ENCODE data around the gene CPEB4. TPM values are rescaled to one million over a fixed set of nuclear protein-coding genes. Genes with fewer than 3 reads are reported as not detected.
A peak's percentile ranks its signal among the peaks of the same experiment; 100 is the strongest.

The CPEB4 gene
- total and polyA plus RNA-seq, 8 donors: 3.5 to 115 (median 31.7) TPM

- Histone ChIP-seq H3K27me3 (no peaks in the 10 kb centered on the region), H3K36me3 (peaks cover 0 to 42% (median 24%) of the 10 kb centered on the region in 4 donors), H3K27ac (peak overlapping the region in 2 of 5 donors; percentile 28 to 45), H3K4me1 (peaks cover 19 to 66% (median 32%) of the 10 kb centered on the region in 4 donors), H3K4me3 (no peak overlapping the region), H3K9me3 (no peaks in the 10 kb centered on the region)
- intact Hi-C loops (cut with DNase I; ENCODE audit: low total_unique reads): no loop called here
- TF ChIP-seq EP300 (IDR thresholded peaks at IDR 0.05) (no peak), POLR2A (IDR thresholded peaks at IDR 0.05) (no peak), CTCF (IDR thresholded peaks at IDR 0.05) (no peak), POLR2AphosphoS5 (IDR thresholded peaks at IDR 0.05) (no peak)
- no peak for DNase-seq
- 80 to 88% (median 84%) methylated on average over 7 of the region's 7 CpGs for WGBS, 5 donors
Observed at GRCh38 chr5:173915310-173916014, 27.3 kb downstream of the CPEB4 start.

GRCh38 chr5:173916233-173916632 is 28.1 kb downstream of the CPEB4 start:
- Histone ChIP-seq H3K27ac (peak overlapping the region in 1 of 5 donors; percentile 28), H3K4me1 (peaks cover 27 to 74% (median 38%) of the 10 kb centered on the region in 4 donors), H3K4me3 (no peak overlapping the region), H3K9me3 (no peaks in the 10 kb centered on the region), H3K27me3 (no peaks in the 10 kb centered on the region), H3K36me3 (peaks cover 0 to 34% (median 16%) of the 10 kb centered on the region in 4 donors)
- 72 to 86% (median 79%) methylated on average over 3 of the region's 3 CpGs for WGBS, 5 donors
- intact Hi-C loops (cut with DNase I; ENCODE audit: low total_unique reads): no loop called here
- TF ChIP-seq POLR2A (IDR thresholded peaks at IDR 0.05): no peak
- no peak for TF ChIP-seq EP300 (IDR thresholded peaks at IDR 0.05)
- no peak for TF ChIP-seq POLR2AphosphoS5 (IDR thresholded peaks at IDR 0.05)
- no peak for TF ChIP-seq CTCF (IDR thresholded peaks at IDR 0.05)
- no peak for DNase-seq

GRCh38 chr5:173917788-173918786 is 29.9 kb downstream of the CPEB4 start:
- intact Hi-C loops (cut with DNase I; ENCODE audit: low total_unique reads): no loop called here
- peak overlapping the region; percentile 50 to 88 (median 82) for H3K27ac ChIP-seq
- no peaks in the 10 kb centered on the region for H3K27me3 ChIP-seq
- peaks cover 30 to 83% (median 50%) of the 10 kb centered on the region in 4 donors for H3K4me1 ChIP-seq
- DNase-seq: peak; percentile 54 to 91
- H3K36me3 ChIP-seq: peaks cover 0 to 21% (median 9%) of the 10 kb centered on the region in 4 donors
- 2 to 3% (median 2%) methylated on average over 19 of the region's 19 CpGs for WGBS, 5 donors
- TF ChIP-seq POLR2AphosphoS5 (IDR thresholded peaks at IDR 0.05): peak; percentile 47 to 68 (median 52)
- TF ChIP-seq POLR2A (IDR thresholded peaks at IDR 0.05): no peak
- peak overlapping the region; percentile 39 to 42 (median 41) for H3K4me3 ChIP-seq
- no peaks in the 10 kb centered on the region for H3K9me3 ChIP-seq

- peaks cover 0 to 11% (median 4%) of the 10 kb centered on the region in 4 donors for H3K36me3 ChIP-seq
- no peak for TF ChIP-seq EP300 (IDR thresholded peaks at IDR 0.05)
- TF ChIP-seq CTCF (IDR thresholded peaks at IDR 0.05): no peak
- TF ChIP-seq POLR2AphosphoS5 (IDR thresholded peaks at IDR 0.05): no peak
- no peak for TF ChIP-seq POLR2A (IDR thresholded peaks at IDR 0.05)
- peaks cover 41 to 93% (median 63%) of the 10 kb centered on the region in 4 donors for H3K4me1 ChIP-seq
- no peak for DNase-seq
- H3K27ac ChIP-seq: peak overlapping the region in 4 of 5 donors; percentile 78 to 88 (median 84)
- 27 to 42% (median 41%) methylated on average over 2 of the region's 2 CpGs for WGBS, 5 donors
- no peak overlapping the region for H3K4me3 ChIP-seq
- intact Hi-C loops (cut with DNase I; ENCODE audit: low total_unique reads): no loop called here
- H3K27me3 ChIP-seq: no peaks in the 10 kb centered on the region
- no peaks in the 10 kb centered on the region for H3K9me3 ChIP-seq
Observed at GRCh38 chr5:173919443-173919842, 31.3 kb downstream of the CPEB4 start.
